HG02798 (cell line): ENCODE measurements around the gene DSPP.
A peak's percentile ranks its signal among the peaks of the same experiment; 100 is the strongest.
"Not testable (repeated sequence)": the region's sequence is repeated elsewhere in the genome, so short reads cannot be mapped to it uniquely, and the experiment has no call there.

Source experiments
- ATAC-seq: cut with Tn5 transposase; IDR thresholded peaks from one replicate; pipeline ENCODE4 v1.9.1; 2021; ENCODE audit warnings: mild to moderate bottlenecking; ENCODE audit not compliant: unreplicated experiment, poor library complexity

Gene DSPP

DNA sequence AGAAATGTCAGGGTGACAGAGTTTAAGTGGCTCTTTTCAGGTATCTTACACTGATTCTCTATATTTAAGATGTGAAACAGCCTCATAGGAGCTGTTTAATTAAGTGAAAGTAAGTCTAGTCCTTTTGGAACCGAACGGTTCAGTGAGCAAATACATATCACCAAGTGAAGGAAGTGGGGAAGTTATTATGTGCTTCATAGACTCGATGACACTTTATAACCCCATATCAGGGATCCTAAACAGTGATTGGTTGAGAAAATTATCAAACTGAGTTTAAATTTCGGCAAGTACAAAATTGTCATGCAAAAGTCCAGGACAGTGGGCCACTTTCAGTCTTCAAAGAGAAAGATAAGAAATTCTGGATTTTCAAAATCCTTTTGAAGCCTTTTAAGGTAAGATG, at the start of gene DSPP:
DSPP (plus strand) TSS at position 301 of the 400 bp plus-strand sequence. CDS start 2,380 bp downstream, outside the sequence.
- no peak for ATAC-seq

DNA sequence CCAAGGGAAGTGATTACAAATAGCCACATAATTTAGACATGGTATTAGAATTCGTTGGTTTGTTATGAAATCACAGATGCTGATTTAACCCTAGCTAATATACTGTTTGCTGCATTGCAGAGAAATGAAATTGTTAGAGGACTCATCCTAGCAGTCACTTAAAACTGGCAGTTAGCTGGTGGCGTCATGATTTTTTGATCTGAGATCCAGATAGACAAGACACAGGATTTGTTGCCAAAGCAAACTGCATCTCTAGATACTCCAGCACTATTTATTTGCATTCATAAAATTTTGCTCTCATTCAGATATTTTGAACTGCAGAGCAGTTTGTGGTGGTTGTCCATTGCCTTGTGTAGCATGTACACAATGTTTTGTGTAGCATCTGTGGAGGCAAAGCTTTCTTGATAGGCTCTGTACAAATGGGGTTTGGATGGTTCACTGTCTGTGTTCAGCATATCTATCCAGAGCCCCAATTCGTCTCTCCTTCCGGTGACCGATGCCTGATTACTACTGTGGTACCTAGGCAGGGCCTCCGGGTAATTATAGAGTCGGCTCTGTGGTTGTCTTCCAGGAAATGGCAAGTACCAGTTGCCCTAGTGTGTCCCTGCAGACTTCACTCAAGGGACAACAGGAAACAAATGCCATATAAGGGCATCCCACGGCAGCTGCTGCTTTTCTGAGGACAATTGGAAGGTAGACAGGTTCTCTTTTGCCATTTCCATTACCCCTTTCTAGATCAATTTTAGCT, 49.1 kb upstream of the DSPP start:
- ATAC-seq: peak; percentile 98

DNA sequence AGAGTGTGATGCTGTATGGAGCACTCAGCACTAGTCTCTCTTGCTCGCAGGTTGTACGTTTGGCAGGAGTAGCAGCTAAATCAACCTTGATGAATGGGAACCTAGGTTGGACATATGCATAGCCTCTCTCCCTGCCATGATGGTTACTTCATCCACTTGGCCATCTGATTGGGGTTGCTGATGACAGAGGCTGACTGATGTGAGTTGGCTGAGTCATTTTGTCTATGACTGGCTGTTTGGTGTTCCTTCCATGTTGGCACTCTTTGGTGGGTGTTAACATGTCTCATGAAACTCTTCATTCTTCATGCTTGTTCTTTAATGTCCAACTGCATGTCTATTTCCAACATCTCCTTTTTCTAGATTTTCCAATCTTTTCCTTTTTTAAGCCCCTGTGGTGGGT, 47.5 kb upstream of the DSPP start:
- ATAC-seq: no peak

DNA sequence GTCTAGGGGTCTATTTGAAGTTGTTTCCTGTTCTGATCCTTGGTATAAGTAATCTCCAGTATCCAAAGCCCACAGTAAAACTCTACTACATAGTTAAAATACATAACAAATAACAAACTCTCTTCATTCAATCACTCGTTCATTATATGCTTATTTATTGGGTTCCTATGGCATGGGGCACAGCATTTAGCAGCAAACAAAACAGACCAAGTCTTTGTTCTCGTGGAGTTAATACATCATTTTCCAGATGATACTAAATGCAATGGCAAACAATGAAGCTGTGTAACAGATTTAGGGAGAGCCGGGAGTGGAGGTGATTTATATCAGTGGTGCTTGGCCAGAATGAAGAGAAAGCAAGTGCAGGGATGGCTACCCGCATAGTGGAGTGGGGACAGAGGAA, 42.6 kb upstream of the DSPP start:
- ATAC-seq: no peak

DNA sequence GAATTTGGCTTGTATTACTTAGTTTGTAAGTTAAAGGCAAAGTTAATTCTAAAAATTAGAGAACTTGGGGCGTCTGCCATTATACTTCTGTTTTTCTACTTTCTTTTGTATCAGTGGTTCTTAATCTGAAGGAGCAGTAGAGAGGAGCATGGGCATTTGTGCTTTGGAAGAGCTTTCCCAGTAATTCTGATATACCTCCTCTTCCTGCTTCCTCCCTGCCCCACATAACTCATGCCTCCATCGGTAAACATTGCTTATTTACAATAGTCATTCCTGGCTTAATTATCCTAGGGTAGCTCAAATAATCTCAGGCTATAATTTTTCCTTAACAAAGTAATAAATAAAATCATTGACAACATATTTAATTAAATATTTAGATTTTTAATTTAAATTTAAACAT, 42.1 kb upstream of the DSPP start:
- ATAC-seq: no peak

DNA sequence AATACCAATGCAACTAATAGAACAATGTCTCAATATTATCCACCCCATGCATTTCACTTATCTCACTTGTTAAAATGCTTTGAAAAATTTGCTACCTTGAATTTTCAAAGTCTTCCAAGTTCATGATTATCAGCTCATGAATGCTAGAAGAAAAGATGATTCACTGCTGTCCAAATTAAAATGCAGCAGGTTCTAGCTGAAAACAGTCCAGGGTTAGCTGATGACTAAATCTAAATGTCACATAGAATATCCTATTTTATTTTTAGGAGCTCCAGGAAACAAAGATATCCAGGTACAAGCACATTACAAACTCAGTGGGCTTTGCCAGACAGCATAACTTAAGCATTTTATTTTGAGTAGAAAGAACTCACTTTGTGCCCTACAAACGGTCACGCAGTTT, 41.1 kb upstream of the DSPP start:
- no peak for ATAC-seq

DNA sequence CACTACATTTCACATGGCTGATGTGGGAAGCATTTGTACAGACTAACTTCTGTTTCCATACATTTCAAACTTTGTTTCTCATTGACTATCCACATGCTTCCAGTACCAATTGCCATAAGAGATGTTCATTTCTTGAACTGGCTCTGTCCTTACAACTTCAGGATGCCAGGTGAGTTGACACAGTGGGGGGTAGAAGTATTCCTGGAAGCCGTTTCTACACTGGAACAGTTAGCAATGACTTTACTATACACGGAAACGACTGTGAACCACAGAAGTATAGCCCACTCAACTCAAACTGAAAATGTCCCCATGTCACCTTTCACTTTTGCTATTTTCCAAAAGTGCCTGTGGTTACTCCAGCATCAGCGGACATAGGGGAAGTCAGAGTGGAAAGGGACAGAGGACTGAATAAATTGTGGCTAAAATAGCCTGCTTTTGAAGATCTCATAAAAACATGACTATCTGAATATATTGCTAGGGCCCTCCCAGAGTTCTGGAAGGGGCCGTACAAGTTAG, 38.0 kb upstream of the DSPP start:
- ATAC-seq: no peak

DNA sequence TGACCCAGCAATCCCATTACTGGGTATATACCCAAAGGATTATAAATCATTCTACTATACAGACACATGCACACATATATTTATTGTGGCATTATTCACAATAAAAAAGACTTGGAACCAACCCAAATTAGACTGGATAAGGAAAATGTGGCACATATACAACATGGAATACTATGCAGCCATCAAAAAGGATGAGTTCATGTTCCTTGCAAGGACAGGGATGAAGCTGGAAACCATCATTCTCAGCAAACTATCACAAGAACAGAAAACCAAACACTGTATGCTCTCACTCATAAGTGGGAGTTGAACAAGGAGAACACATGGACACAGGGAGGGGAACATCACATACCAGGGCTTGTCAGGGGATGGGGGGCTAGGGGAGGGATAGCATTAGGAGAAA, 34.0 kb upstream of the DSPP start:
- not testable (repeated sequence) for ATAC-seq

DNA sequence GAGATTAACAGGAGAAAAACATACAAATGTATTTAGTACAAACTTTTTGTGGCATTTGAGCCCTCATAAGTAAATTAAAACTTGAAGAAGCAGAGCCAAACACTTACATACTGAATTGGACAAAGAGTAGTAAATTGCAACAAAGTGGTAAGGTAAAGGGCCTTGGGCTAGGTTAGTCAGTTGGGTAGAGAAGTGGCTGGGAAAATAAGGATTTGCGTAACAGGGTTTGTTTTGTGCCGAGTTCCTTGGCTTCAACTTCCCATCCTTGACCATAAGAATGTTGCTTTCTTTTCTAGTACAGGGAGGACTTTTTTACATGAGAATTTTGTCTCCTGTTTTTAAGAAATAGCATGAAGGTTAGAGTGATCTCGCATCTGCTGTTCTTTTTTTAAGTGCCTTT, 33.3 kb upstream of the DSPP start:
- ATAC-seq: no peak

DNA sequence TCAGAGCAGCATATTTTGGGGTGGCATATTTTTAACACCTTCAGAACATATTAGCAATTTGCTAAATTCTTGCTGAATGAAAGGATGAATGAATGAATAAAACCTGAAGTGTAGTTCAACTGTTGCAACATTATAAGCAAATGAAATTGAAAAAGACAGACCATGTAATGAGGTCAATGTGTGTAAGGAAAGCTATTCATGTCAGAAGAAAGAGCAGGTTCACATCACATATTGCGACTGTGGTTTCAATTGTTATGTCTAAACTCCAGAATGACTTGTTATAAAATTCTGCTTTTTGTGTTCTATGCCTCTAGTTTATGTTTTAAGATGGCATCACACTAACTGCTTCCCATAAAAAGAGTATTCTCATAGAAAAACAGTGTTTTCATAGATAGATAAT, 32.9 kb upstream of the DSPP start:
- ATAC-seq: no peak

DNA sequence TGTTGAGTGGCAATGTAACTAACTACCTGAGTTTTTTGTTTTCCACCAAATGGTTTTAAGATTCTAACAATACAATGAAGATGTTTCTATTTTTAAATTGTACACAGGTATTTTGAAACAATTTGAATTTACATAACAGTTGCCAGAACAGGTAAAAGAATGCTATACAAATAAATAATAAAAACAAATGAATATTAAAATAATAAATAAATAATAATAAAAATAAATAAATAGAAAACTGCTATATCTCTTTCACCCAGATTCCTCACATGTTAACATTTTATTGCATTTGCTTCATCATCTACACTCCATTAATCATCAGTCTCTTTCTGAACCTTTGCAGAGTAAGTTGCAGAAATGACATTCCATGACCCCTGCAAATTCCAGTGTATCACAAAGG, 32.3 kb upstream of the DSPP start:
- no peak for ATAC-seq

DNA sequence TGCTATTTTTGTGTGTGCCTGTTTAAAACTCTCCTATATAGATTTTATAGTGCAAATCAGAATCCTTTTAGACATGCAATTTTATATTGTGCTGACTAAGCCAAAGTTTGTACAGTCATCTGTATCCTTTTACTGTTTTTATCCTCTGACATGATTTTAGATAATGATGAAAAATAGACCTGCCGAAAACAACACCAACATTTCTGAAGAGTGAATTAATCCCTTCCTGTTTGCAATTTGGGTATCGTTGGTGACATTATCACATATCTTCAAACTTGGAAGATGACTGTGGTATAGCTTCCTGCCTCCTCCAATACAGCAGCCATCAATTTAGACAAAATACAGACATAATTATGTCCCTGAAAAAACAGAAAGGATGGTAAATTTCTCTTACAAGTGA, 28.9 kb upstream of the DSPP start:
- no peak for ATAC-seq

DNA sequence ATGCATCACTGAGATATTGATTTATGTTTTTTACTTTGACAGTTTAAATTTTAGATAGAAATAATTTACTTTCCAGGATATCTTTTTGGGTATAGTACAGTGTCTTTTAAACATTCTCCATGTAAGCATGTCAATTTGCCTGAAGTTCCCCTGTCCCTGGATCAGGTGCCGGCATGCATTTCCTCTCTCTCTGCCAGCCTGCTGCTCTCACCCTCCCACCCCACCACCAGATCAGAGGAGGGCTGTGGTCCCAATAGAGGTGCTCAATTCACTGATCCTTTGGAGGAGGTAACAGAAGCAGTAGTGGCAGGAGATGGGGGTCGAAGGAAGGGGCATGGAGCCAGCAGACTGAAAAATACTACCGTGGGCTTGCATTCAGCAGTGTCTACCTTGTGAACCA, 28.3 kb upstream of the DSPP start:
- no peak for ATAC-seq

DNA sequence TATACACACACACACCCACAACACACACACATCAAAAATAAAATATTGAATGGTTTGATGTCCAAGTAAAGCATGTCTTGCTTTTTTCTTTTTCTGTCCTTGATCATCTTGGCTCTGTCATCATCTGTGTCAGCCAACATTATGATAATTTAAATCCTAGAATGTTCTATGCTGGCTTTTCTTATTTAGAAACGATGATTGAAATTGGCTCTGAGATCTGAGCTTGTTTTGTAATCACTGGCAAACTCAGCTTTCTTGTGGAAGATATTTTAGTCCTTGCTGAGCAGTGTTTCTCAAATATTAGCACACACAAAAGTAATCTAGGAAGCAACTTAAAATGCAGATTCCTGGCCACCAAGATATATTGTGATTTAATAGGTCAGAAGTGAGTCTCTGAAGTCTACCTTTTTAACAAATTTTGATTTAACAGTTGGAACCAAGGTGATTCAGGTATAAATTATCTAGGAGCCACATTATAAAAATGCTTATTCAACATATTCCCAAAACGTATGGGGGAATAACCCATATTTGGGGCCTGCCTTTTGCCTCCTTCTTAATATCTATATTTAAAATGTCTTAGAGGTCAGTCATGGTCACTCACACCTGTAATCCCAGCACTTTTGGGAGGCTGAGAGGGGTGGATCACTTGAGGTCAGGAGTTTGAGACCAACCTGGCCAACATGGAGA, 24.0 kb upstream of the DSPP start:
- no peak for ATAC-seq

DNA sequence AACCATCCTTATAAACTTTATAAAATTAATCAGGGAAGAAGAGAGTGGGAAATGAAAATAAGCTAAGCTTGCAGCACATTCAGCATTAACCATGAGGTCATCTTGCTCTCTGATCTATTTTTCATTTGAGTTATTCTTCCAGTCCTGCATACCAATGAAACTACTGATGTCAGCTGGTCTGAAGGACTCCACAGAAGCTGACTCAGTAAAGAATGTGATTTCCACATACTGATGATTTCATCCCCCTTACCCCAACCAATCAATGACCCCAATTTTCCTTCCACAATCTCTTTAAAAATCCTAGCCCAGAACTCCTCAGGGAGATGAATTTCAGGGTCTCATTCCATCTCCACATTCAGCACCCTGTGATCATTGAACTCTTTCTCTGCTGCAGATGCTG, 18.8 kb upstream of the DSPP start:
- no peak for ATAC-seq

DNA sequence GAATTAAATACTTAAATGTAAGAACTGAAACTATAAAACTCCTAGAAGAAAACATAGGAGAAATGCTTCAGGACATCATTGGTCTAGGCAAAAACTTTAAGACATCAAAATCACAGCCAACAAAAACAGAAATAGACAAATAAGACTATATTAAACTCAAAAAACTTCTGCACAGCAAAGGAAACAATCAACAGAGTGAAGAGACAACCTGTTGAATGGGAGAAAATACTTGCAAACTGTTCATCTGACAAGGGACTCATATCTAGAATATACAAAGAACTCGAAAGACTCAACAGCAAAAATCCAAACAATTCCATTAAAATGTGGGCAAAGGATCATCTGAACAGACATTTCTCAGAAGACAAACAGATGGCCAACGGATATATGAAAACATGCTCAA, 16.2 kb upstream of the DSPP start:
- no peak for ATAC-seq

DNA sequence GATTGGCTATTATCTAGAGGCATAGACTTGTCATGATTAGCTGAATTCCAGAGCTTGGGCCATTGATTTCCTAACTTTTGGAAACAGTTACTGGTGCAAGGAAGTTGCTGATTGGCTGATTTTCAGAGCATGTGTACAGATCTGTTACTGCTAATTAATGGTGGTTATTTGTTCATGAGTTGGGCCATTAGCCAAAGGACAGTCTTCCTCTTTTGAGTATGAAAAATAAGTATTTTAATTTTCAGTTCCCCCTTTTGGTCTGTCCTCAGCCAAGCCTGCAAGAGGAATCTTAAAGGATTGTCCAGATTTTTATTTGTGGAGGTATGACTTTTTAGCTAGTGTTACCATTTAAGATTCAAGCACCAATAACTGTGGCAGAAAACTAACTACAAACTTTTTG, 7.0 kb upstream of the DSPP start:
- no peak for ATAC-seq

DNA sequence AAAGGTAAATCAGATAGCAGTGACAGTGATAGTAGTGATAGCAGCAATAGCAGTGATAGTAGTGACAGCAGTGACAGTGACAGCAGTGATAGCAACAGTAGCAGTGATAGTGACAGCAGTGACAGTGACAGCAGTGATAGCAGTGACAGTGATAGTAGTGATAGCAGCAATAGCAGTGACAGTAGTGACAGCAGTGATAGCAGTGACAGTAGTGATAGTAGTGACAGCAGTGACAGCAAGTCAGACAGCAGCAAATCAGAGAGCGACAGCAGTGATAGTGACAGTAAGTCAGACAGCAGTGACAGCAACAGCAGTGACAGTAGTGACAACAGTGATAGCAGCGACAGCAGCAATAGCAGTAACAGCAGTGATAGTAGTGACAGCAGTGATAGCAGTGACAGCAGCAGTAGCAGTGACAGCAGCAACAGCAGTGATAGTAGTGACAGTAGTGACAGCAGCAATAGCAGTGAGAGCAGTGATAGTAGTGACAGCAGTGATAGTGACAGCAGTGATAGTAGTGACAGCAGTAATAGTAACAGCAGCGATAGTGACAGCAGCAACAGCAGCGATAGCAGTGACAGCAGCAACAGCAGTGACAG, 6.1 kb downstream of the DSPP start:
- ATAC-seq: no peak

DNA sequence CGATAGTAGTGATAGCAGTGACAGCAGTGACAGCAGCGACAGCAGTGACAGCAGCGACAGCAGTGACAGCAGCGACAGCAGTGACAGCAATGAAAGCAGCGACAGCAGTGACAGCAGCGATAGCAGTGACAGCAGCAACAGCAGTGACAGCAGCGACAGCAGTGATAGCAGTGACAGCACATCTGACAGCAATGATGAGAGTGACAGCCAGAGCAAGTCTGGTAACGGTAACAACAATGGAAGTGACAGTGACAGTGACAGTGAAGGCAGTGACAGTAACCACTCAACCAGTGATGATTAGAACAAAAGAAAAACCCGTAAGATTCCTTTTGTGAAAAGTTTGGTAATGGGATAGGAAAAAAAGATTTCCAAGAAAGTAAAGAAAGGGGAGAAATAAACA, 7.9 kb downstream of the DSPP start:
- no peak for ATAC-seq

DNA sequence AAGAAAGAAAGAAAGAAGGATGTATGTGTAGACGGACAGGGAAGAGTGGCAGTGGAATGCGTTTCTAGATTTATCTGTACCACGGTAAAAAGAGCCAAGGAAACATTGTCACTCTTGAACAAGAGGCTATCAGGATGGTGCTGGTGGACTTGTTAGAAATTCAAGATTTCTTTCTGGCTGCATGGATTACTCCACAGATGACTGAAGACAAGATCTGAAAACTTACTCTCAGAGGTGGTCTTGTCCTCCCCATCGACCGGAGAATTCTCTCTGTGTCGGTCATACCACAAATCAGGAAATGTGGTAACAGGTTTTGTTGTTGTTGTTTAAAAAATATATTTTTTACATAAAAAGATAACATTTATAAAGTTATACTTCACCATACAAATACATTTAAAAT, 11.8 kb downstream of the DSPP start:
- ATAC-seq: no peak

DNA sequence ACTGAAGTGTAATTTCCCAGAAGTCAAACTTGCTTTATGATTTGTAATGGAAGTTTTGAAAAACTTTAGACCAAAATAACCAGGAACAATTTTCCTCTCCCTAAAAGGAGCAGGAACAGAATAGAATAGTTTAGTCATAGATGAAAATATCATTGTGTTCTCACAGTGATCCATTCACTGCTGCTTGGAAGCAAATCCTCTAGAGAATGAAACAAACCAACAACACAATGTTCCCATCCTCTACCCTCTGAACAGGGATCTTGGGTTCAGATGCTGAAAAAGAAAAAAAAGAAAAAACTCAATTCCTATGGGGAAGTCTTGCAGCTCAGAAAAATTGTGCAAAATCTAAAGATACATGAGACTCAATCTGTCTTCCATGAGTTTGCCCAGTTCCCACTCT, 12.2 kb downstream of the DSPP start:
- ATAC-seq: no peak

DNA sequence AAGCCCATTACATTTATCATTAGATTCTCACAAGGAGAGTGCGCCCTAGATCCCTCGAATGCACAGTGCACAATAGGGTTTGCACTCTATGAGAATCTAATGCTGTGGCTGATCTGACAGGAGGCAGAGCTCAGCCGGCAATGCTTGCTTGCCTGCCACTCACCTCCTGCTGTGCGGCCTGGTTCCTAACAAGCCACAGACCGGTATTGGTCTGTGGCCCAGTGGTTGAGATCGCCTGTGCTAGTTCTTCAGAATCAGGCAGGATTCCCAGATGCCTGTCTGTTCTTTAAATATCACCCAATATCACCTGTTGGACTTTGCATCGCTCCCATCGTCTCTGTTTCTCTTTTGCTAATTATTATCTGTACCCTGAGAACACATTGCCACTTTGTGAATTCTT, 14.0 kb downstream of the DSPP start:
- ATAC-seq: no peak
